ENCODE results near the gene CHRM1.

CHRM1 gene, protein sequence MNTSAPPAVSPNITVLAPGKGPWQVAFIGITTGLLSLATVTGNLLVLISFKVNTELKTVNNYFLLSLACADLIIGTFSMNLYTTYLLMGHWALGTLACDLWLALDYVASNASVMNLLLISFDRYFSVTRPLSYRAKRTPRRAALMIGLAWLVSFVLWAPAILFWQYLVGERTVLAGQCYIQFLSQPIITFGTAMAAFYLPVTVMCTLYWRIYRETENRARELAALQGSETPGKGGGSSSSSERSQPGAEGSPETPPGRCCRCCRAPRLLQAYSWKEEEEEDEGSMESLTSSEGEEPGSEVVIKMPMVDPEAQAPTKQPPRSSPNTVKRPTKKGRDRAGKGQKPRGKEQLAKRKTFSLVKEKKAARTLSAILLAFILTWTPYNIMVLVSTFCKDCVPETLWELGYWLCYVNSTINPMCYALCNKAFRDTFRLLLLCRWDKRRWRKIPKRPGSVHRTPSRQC

DNA sequence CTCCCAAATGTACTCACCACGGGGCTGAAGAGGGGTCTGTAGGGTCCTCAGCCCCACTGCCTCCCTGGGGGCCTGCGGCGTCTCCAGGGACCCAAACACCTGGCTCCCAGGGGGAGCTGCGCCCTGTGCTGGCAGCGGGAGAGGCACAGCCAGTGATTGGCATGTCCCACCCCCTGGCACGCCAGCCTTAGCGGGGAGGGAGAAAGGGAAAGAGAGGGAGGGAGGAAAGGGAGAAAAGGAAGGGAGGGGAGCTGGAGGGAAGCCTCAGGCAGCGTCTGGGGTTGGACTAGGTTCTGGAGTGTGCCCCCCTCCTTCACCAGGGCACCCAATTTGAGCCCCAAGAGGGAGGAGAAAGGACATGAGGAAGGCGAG is at the start of gene CHRM1:
TSS of gene CHRM1 (minus strand) at position 163 of the 372 bp plus-strand sequence. CDS start 10,263 bp downstream, outside the sequence.
- Histone ChIP-seq H3K9me2 (replicated peaks; ENCODE audit: insufficient read depth, low read length) (no peaks in the 10 kb centered on the region), H4K20me1 (ENCODE audit: insufficient read depth, low read length) (no peaks in the 10 kb centered on the region), H3K27me3 (replicated peaks; ENCODE audit: insufficient read depth, low read length) (peaks cover 91% of the 10 kb centered on the region), H3K4me3 (ENCODE audit: low read length) (no peak within 1 kb of the TSS), H3K36me3 (replicated peaks; ENCODE audit: insufficient read depth, low read length) (no peaks in the 10 kb centered on the region), H3F3A (ENCODE audit: insufficient read depth, low read length) (no peaks in the 10 kb centered on the region), H2AFZ (ENCODE audit: low read length) (no peak within 1 kb of the TSS), H3K4me1 (ENCODE audit: low read length) (peaks cover 7% of the 10 kb centered on the region; the same call in 1 of the 2 replicates), H3K27ac (ENCODE audit: low read length) (no peak within 1 kb of the TSS), H3K9me3 (replicated peaks; ENCODE audit: insufficient read depth, low read length) (no peaks in the 10 kb centered on the region), H3K9ac (ENCODE audit: low read length) (no peak within 1 kb of the TSS), H3K4me2 (ENCODE audit: low read depth, low read length) (no peak within 1 kb of the TSS), H3K79me2 (ENCODE audit: low read length) (no peaks in the 10 kb centered on the region)
- no peak for TF ChIP-seq CTCF (IDR thresholded peaks at IDR 0.05; ENCODE audit: low read length)
- no peak for TF ChIP-seq EZH2phosphoT487 (IDR thresholded peaks at IDR 0.05; ENCODE audit: low read length)
- no peak for TF ChIP-seq EZH2 (optimal IDR thresholded peaks at IDR 0.05; ENCODE audit: low read depth, low read length)
- DNase-seq, result no peak

- no peak overlapping the region for H3K27ac ChIP-seq (ENCODE audit: low read length)
- H3K4me2 ChIP-seq (ENCODE audit: low read depth, low read length), result no peak overlapping the region
- H3K27me3 ChIP-seq (replicated peaks; ENCODE audit: insufficient read depth, low read length), result no peaks in the 10 kb centered on the region; the same call in 1 of the 2 replicates
- DNase-seq, result no peak
- H4K20me1 ChIP-seq (ENCODE audit: insufficient read depth, low read length), result no peaks in the 10 kb centered on the region
- no peaks in the 10 kb centered on the region for H3K9me3 ChIP-seq (replicated peaks; ENCODE audit: insufficient read depth, low read length)
- no peak for TF ChIP-seq EZH2phosphoT487 (IDR thresholded peaks at IDR 0.05; ENCODE audit: low read length)
- TF ChIP-seq CTCF (IDR thresholded peaks at IDR 0.05; ENCODE audit: low read length), result no peak
- no peak for TF ChIP-seq EZH2 (optimal IDR thresholded peaks at IDR 0.05; ENCODE audit: low read depth, low read length)
- H3K79me2 ChIP-seq (ENCODE audit: low read length), result no peaks in the 10 kb centered on the region
- no peak overlapping the region for H3K9ac ChIP-seq (ENCODE audit: low read length)
- H3K36me3 ChIP-seq (replicated peaks; ENCODE audit: insufficient read depth, low read length), result no peaks in the 10 kb centered on the region
- no peaks in the 10 kb centered on the region for H3K9me2 ChIP-seq (replicated peaks; ENCODE audit: insufficient read depth, low read length)
- H3K4me1 ChIP-seq (ENCODE audit: low read length), result no peaks in the 10 kb centered on the region
- H3K4me3 ChIP-seq (ENCODE audit: low read length), result no peak overlapping the region
- H2AFZ ChIP-seq (ENCODE audit: low read length), result no peak overlapping the region
- H3F3A ChIP-seq (ENCODE audit: insufficient read depth, low read length), result no peaks in the 10 kb centered on the region
These were observed 44.4 kb upstream of the CHRM1 start for GRCh38 chr11:62965574-62965973.

- DNase-seq, result no peak
These were observed 41.2 kb upstream of the CHRM1 start for GRCh38 chr11:62962391-62962790.

More at GRCh38 chr11:62962391-62962790, 41.2 kb upstream of the CHRM1 start:
- Histone ChIP-seq H3K27ac (ENCODE audit: low read length) (no peak overlapping the region), H3K9me2 (replicated peaks; ENCODE audit: insufficient read depth, low read length) (no peaks in the 10 kb centered on the region), H3K9me3 (replicated peaks; ENCODE audit: insufficient read depth, low read length) (no peaks in the 10 kb centered on the region), H3K27me3 (replicated peaks; ENCODE audit: insufficient read depth, low read length) (no peaks in the 10 kb centered on the region; the same call in 1 of the 2 replicates), H3K4me1 (ENCODE audit: low read length) (no peaks in the 10 kb centered on the region), H3K4me2 (ENCODE audit: low read depth, low read length) (no peak overlapping the region), H3K9ac (ENCODE audit: low read length) (no peak overlapping the region), H3F3A (ENCODE audit: insufficient read depth, low read length) (no peaks in the 10 kb centered on the region), H3K79me2 (ENCODE audit: low read length) (no peaks in the 10 kb centered on the region), H4K20me1 (ENCODE audit: insufficient read depth, low read length) (no peaks in the 10 kb centered on the region), H3K36me3 (replicated peaks; ENCODE audit: insufficient read depth, low read length) (no peaks in the 10 kb centered on the region), H3K4me3 (ENCODE audit: low read length) (no peak overlapping the region), H2AFZ (ENCODE audit: low read length) (no peak overlapping the region)
- TF ChIP-seq EZH2 (optimal IDR thresholded peaks at IDR 0.05; ENCODE audit: low read depth, low read length), result no peak
- no peak for TF ChIP-seq EZH2phosphoT487 (IDR thresholded peaks at IDR 0.05; ENCODE audit: low read length)
- no peak for TF ChIP-seq CTCF (IDR thresholded peaks at IDR 0.05; ENCODE audit: low read length)
